HG03280 (cell line): ENCODE measurements around the gene PCDH7.

Experiments
- ATAC-seq: cut with Tn5 transposase; IDR thresholded peaks from one replicate; pipeline ENCODE4 v1.9.1; 2021; ENCODE audit warnings: mild to moderate bottlenecking, moderate library complexity; ENCODE audit not compliant: unreplicated experiment

Gene PCDH7

GRCh38 chr4:30725562-30725961 lies 5.4 kb downstream of the PCDH7 start:
- no peak for ATAC-seq

GRCh38 chr4:30726090-30726675 lies 6.0 kb downstream of the PCDH7 start:
- ATAC-seq, result no peak

- no peak for ATAC-seq
Observed at GRCh38 chr4:30727409-30727808, 7.2 kb downstream of the PCDH7 start.

- ATAC-seq, result no peak
Observed at GRCh38 chr4:30728311-30728710, 8.1 kb downstream of the PCDH7 start.

GRCh38 chr4:30743897-30744296 lies 23.7 kb downstream of the PCDH7 start:
- ATAC-seq, result no peak

GRCh38 chr4:30744386-30744785 lies 24.2 kb downstream of the PCDH7 start:
- no peak for ATAC-seq

- no peak for ATAC-seq
Observed at GRCh38 chr4:30744957-30745640, 24.9 kb downstream of the PCDH7 start.

GRCh38 chr4:30746735-30747134 lies 26.6 kb downstream of the PCDH7 start:
- no peak for ATAC-seq

- no peak for ATAC-seq
Observed at GRCh38 chr4:30753316-30753715, 33.1 kb downstream of the PCDH7 start.

- no peak for ATAC-seq
Observed at GRCh38 chr4:30754021-30754420, 33.9 kb downstream of the PCDH7 start.

- no peak for ATAC-seq
Observed at GRCh38 chr4:30755346-30755745, 35.2 kb downstream of the PCDH7 start.

- no peak for ATAC-seq
Observed at GRCh38 chr4:30756553-30756952, 36.4 kb downstream of the PCDH7 start.

GRCh38 chr4:30757357-30757756 lies 37.2 kb downstream of the PCDH7 start:
- ATAC-seq, result no peak

GRCh38 chr4:30760551-30760950 lies 40.4 kb downstream of the PCDH7 start:
- no peak for ATAC-seq

- ATAC-seq, result no peak
Observed at GRCh38 chr4:30763321-30763727, 43.2 kb downstream of the PCDH7 start.

- ATAC-seq, result no peak
Observed at GRCh38 chr4:30765022-30765421, 44.9 kb downstream of the PCDH7 start.

- ATAC-seq, result no peak
Observed at GRCh38 chr4:30767147-30767845, 47.1 kb downstream of the PCDH7 start.

- ATAC-seq, result no peak
Observed at GRCh38 chr4:30768277-30768676, 48.1 kb downstream of the PCDH7 start.

GRCh38 chr4:30769093-30769492 lies 48.9 kb downstream of the PCDH7 start:
- no peak for ATAC-seq

- ATAC-seq, result no peak
Observed at GRCh38 chr4:30770049-30770549, 49.9 kb downstream of the PCDH7 start.

- ATAC-seq, result no peak
Observed at GRCh38 chr4:30770812-30771211, 50.6 kb downstream of the PCDH7 start.

GRCh38 chr4:30776451-30776850 lies 56.3 kb downstream of the PCDH7 start:
- no peak for ATAC-seq
